ENCODE measurements around the gene RAB13.

DNA sequence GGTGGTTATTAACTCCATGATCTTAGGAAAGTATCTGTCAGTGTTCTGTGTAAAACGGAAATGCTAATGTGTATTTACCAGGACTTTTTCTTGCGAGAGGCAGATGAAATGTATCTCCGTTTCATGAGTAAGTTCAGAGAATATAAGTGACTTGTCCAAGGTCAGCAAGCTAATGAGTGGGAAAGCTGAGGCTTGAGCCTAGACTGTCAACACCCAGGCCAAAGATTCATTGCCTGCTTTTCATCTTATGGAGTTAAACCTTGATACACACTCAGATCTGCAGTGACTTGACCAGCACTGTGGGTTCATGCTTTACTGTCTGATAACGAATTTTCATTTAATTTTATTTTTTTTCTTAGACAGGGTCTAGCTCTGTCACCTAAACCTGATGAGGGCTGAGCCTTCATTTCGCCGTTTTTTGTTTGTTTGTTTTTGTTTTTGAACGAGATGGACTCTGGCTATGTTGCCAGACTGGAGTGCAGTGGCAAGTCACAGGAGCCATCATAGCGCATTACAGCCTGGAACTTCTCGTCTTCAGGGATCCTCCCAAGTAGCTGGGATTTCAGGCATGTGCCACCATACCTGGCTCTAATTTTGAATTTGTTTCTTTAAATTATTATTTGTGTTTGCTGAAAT lies 7.7 kb downstream of the RAB13 start:
- TF ChIP-seq CTCF (conservative IDR thresholded peaks at IDR 0.05) (no peak), ZFX (IDR thresholded peaks at IDR 0.05) (no peak)

All from C4-2B (cell line).